IMR-90 (cell line): ENCODE measurements around the gene ZBTB47. TPM values are rescaled to one million over a fixed set of nuclear protein-coding genes. Genes with fewer than 3 reads are reported as not detected.
A peak's percentile ranks its signal among the peaks of the same experiment; 100 is the strongest.

Source experiments
- ATAC-seq: fragments of 200-7000 bp; cut with Tn5 transposase; 2 replicates; pipeline ENCODE4 v1.9.1; 2020; ENCODE audit warnings: low read depth, mild to moderate bottlenecking, moderate library complexity
- BruUV-seq: library from RNA; stranded (reverse); fragments of 400-500 nt; replicated peaks from 2 replicates; lab custom pipeline; 2021; lab: Mats Ljungman, UMichigan
- CTCF ChIA-PET: fragments of 300-600 bp; formaldehyde crosslinking; extraction: SDS; loops from one replicate; lab custom pipeline; 2021; ENCODE audit warnings: antibody characterized with exemption; lab: Yijun Ruan, JAX
- POLR2A ChIA-PET: fragments of 300-600 bp; sonication (Branson Sonifier 250); formaldehyde crosslinking; loops from one replicate; lab custom pipeline; 2022; ENCODE audit warnings: antibody characterized with exemption; ENCODE audit not compliant: unreplicated experiment; lab: Charles Lee
- DNase-seq: peaks from one replicate; pipeline ENCODE4 v3.0.0; 2013
- H2AFZ ChIP-seq: replicated peaks from 2 replicates; pipeline ENCODE3; 2013; ENCODE audit warnings: low read length, mild to moderate bottlenecking; ENCODE audit not compliant: poor library complexity
- H2AK5ac ChIP-seq: 2 replicates; pipeline ENCODE4 v1.6.1; 2013; ENCODE audit warnings: low read depth, low read length, inconsistent platforms
- H2AK9ac ChIP-seq: replicated peaks from 2 replicates; pipeline ENCODE3; 2013; ENCODE audit warnings: mild to moderate bottlenecking, low read depth, low read length, moderate library complexity; ENCODE audit not compliant: poor library complexity
- H2BK120ac ChIP-seq: 2 replicates; pipeline ENCODE4 v1.6.1; 2013; ENCODE audit warnings: low read depth, low read length, inconsistent platforms
- H2BK15ac ChIP-seq: 3 replicates; pipeline ENCODE4 v1.6.1; 2013; ENCODE audit warnings: low read depth, low read length, inconsistent platforms
- H2BK20ac ChIP-seq: 2 replicates; pipeline ENCODE4 v1.6.1; 2013; ENCODE audit warnings: low read depth, mild to moderate bottlenecking, inconsistent platforms, low read length, moderate library complexity
- H2BK5ac ChIP-seq: 2 replicates; pipeline ENCODE4 v1.6.1; 2013; ENCODE audit warnings: mild to moderate bottlenecking, low read depth, low read length, inconsistent platforms; ENCODE audit not compliant: poor library complexity, severe bottlenecking
- H3K14ac ChIP-seq: replicated peaks from 2 replicates; pipeline ENCODE4 v1.6.1; 2013; ENCODE audit warnings: low read depth, low read length, inconsistent platforms
- H3K18ac ChIP-seq: 2 replicates; pipeline ENCODE4 v1.6.1; 2013; ENCODE audit warnings: low read depth, low read length, control low read depth
- H3K23ac ChIP-seq: 2 replicates; pipeline ENCODE4 v1.6.1; 2013; ENCODE audit warnings: low read depth, low read length, inconsistent platforms
- H3K27ac ChIP-seq: 2 replicates; pipeline ENCODE4 v1.5.1; 2013; ENCODE audit warnings: mild to moderate bottlenecking, control low read depth, low read length; ENCODE audit not compliant: insufficient read depth
- H3K27me3 ChIP-seq: 2 replicates; pipeline ENCODE4 v1.6.1; 2013; ENCODE audit warnings: low read length; ENCODE audit not compliant: control insufficient read depth, insufficient read depth
- H3K36me3 ChIP-seq: 2 replicates; pipeline ENCODE4 v1.6.1; 2013; ENCODE audit warnings: low read length, mixed read lengths; ENCODE audit not compliant: control insufficient read depth, insufficient read depth
- H3K4ac ChIP-seq: 2 replicates; pipeline ENCODE4 v1.6.1; 2013; ENCODE audit warnings: low read depth, low read length, inconsistent platforms
- H3K4me1 ChIP-seq: 2 replicates; pipeline ENCODE4 v1.6.1; 2013; ENCODE audit warnings: low read length, mixed read lengths; ENCODE audit not compliant: control insufficient read depth, insufficient read depth
- H3K4me2 ChIP-seq: 2 replicates; pipeline ENCODE4 v1.6.1; 2013; ENCODE audit warnings: low read depth, mild to moderate bottlenecking, control low read depth, low read length, moderate library complexity
- H3K4me3 ChIP-seq: 2 replicates; pipeline ENCODE4 v1.5.1; 2013; ENCODE audit warnings: low read depth, mild to moderate bottlenecking, control low read depth, low read length, moderate library complexity; ENCODE audit not compliant: insufficient read depth
- H3K56ac ChIP-seq: 2 replicates; pipeline ENCODE4 v1.6.1; 2013; ENCODE audit warnings: low read length, inconsistent platforms; ENCODE audit not compliant: insufficient read depth; ENCODE audit errors: extremely low read depth
- H3K79me1 ChIP-seq, 2 experiments: 2 replicates each; pipeline ENCODE4 v1.6.1; 2013; ENCODE audit warnings: low read length in 2 of 2, inconsistent platforms in 1 of 2, low read depth in 1 of 2
- H3K9ac ChIP-seq: 2 replicates; pipeline ENCODE4 v1.6.1; 2013; ENCODE audit warnings: low read depth, low read length, control low read depth
- H3K9me1 ChIP-seq: 2 replicates; pipeline ENCODE4 v1.6.1; 2013; ENCODE audit warnings: low read length, inconsistent platforms; ENCODE audit not compliant: insufficient read depth
- H3K9me3 ChIP-seq: 2 replicates; pipeline ENCODE4 v1.6.1; 2013; ENCODE audit warnings: low read length; ENCODE audit not compliant: control insufficient read depth, insufficient read depth
- H4K20me1 ChIP-seq: 2 replicates; pipeline ENCODE4 v1.6.1; 2013; ENCODE audit warnings: low read length, inconsistent platforms; ENCODE audit not compliant: insufficient read depth
- H4K5ac ChIP-seq: 2 replicates; pipeline ENCODE4 v1.6.1; 2013; ENCODE audit warnings: mild to moderate bottlenecking, low read depth, low read length, control low read depth
- H4K8ac ChIP-seq, 2 experiments: 2 replicates each; pipeline ENCODE4 v1.6.1; 2013; ENCODE audit warnings: low read depth in 2 of 2, low read length in 2 of 2, control low read depth in 1 of 2, inconsistent platforms in 1 of 2
- H4K91ac ChIP-seq: 2 replicates; pipeline ENCODE4 v1.6.1; 2013; ENCODE audit warnings: low read depth, low read length, inconsistent platforms; ENCODE audit not compliant: insufficient read depth
- CHD1 ChIP-seq: IDR thresholded peaks from 2 replicates; pipeline ENCODE4 v1.6.1; 2012; ENCODE audit warnings: low read depth, low read length, improper control_type of control experiment
- FOS ChIP-seq: fragments of 150-350 bp; IDR thresholded peaks from 2 replicates; pipeline ENCODE4 v1.6.1; 2016; ENCODE audit warnings: low read depth, low read length
- MAFK ChIP-seq: IDR thresholded peaks from 2 replicates; pipeline ENCODE4 v1.6.1; 2012; ENCODE audit warnings: low read depth, low read length, improper control_type of control experiment
- MXI1 ChIP-seq: IDR thresholded peaks from 2 replicates; pipeline ENCODE4 v1.6.1; 2012; ENCODE audit warnings: low read depth, mild to moderate bottlenecking, low read length, moderate library complexity, borderline replicate concordance
- NFE2L2 ChIP-seq: fragments of 150-350 bp; IDR thresholded peaks from 2 replicates; pipeline ENCODE4 v1.6.1; 2016; ENCODE audit warnings: low read depth, mild to moderate bottlenecking, low read length
- RFX5 ChIP-seq: IDR thresholded peaks from 2 replicates; pipeline ENCODE4 v1.8.0; 2012; ENCODE audit warnings: low read depth, mild to moderate bottlenecking, low read length, moderate library complexity
- USF2 ChIP-seq: fragments of 150-350 bp; IDR thresholded peaks from 2 replicates; pipeline ENCODE4 v1.6.1; 2017; ENCODE audit warnings: mild to moderate bottlenecking, antibody characterized with exemption, low read length, low read depth
- WGBS, 2 experiments: methylation state at CpG; one replicate each; pipeline versions ENCODE4 v1.1.5 to v1.1.7; 2013; ENCODE audit warnings: missing lambda C conversion rate in 2 of 2; ENCODE audit not compliant: insufficient read length in 1 of 2; ENCODE audit errors: extremely low coverage in 2 of 2; 5-methylcytosine and 5-hydroxymethylcytosine counted together
- dilution Hi-C: fragments of 300-500 bp; cut with HindIII; formaldehyde crosslinking; loops from one replicate; pipeline ENCODE4 v1.14.3; 2018; ENCODE audit warnings: low sequenced_read_pairs; ENCODE audit not compliant: unreplicated experiment
- in situ Hi-C: fragments of 300-500 bp; cut with MboI; formaldehyde crosslinking; loops from 3 replicates; pipeline ENCODE4 v1.14.3; 2019; ENCODE audit warnings: low sequenced_read_pairs, inconsistent platforms, mixed read lengths
- intact Hi-C: fragments of 100-400 bp; cut with micrococcal nuclease; formaldehyde crosslinking; loops from 2 replicates; pipeline ENCODE4 v1.10.0; 2022
- polyA plus RNA-seq, 3 experiments: library from polyadenylated mRNA; depleted of rRNA; stranded (reverse); fragments of >200 nt; gene quantifications; 2 replicates each; pipeline ENCODE4 v1.2.3, GENCODE V29; 2012; ENCODE audit warnings: low replicate concordance in 1 of 3
- total RNA-seq: library from RNA; depleted of rRNA; stranded (reverse); fragments of >200 nt; gene quantifications from 2 replicates; pipeline ENCODE4 v1.2.3, GENCODE V29; 2012
- TF ChIP-seq, protein P1 (sequence below): conservative IDR thresholded peaks from 2 replicates; pipeline ENCODE4 v1.5.1; 2012; ENCODE audit warnings: mild to moderate bottlenecking, low read depth, low read length, improper control_type of control experiment
- TF ChIP-seq, protein P2 (sequence below): fragments of 150-350 bp; IDR thresholded peaks from 2 replicates; pipeline ENCODE4 v1.6.1; 2016; ENCODE audit warnings: low read depth, mild to moderate bottlenecking, low read length, moderate library complexity, borderline replicate concordance

Gene ZBTB47
- total and polyA plus RNA-seq, 2 of the 4 experiments (the other 2 are of a cell fraction), result 10.9 to 16.8 TPM

GRCh38 chr3:42659451-42660130 lies 6.1 kb downstream of the ZBTB47 start:
- ATAC-seq, result no peak
- H3K56ac ChIP-seq, result no peak overlapping the region
- H3K4me3 ChIP-seq, result no peak overlapping the region
- ChIA-PET POLR2A (no interaction called here), CTCF (no interaction called here)
- H4K91ac ChIP-seq, result no peak overlapping the region
- peaks cover 12 to 48% of the 10 kb centered on the region in 2 experiments for H3K79me1 ChIP-seq
- H3K9me3 ChIP-seq, result no peaks in the 10 kb centered on the region
- in situ Hi-C loops (no loop called here), intact Hi-C loops (loop anchor here (5.0 kb wide), 1 partner anchor 567 kb away; the partner anchor contains the start of gene TRAK1), dilution Hi-C loops (no loop called here)
- no peak overlapping the region for H2BK120ac ChIP-seq
- H3K27me3 ChIP-seq, result no peaks in the 10 kb centered on the region
- H2BK15ac ChIP-seq, result no peak overlapping the region
- H4K8ac ChIP-seq, result no peak overlapping the region
- 94% methylated on average over 9 of the region's 25 CpGs; no CpG with 5 or more reads in 1 of the 2 experiments for WGBS, 2 experiments
- no peak overlapping the region for H3K18ac ChIP-seq
- no peak overlapping the region for H2BK5ac ChIP-seq
- peaks cover 30% of the 10 kb centered on the region for H4K20me1 ChIP-seq
- H3K14ac ChIP-seq, result no peak overlapping the region
- H2BK20ac ChIP-seq, result no peak overlapping the region
- H3K27ac ChIP-seq, result no peak overlapping the region
- H3K9me1 ChIP-seq, result peaks cover 31% of the 10 kb centered on the region
- peak overlapping the region; percentile 9 for H2AFZ ChIP-seq
- no peak overlapping the region for H3K4me2 ChIP-seq
- H3K36me3 ChIP-seq, result peaks cover 21% of the 10 kb centered on the region; the same call in 1 of the 2 replicates
- no peak for DNase-seq
- no peak overlapping the region for H3K23ac ChIP-seq
- H2AK9ac ChIP-seq, result peak overlapping the region; percentile 1
- no TSS peak for BruUV-seq
- H3K4ac ChIP-seq, result no peak overlapping the region
- H3K4me1 ChIP-seq, result peaks cover 13% of the 10 kb centered on the region
- TF ChIP-seq MXI1, result no peak
- no peak for TF ChIP-seq USF2
- TF ChIP-seq MAFK, result no peak
- TF ChIP-seq NFE2L2, result no peak
- no peak for TF ChIP-seq CHD1
- TF ChIP-seq FOS, result no peak
- TF ChIP-seq, protein P1, sequence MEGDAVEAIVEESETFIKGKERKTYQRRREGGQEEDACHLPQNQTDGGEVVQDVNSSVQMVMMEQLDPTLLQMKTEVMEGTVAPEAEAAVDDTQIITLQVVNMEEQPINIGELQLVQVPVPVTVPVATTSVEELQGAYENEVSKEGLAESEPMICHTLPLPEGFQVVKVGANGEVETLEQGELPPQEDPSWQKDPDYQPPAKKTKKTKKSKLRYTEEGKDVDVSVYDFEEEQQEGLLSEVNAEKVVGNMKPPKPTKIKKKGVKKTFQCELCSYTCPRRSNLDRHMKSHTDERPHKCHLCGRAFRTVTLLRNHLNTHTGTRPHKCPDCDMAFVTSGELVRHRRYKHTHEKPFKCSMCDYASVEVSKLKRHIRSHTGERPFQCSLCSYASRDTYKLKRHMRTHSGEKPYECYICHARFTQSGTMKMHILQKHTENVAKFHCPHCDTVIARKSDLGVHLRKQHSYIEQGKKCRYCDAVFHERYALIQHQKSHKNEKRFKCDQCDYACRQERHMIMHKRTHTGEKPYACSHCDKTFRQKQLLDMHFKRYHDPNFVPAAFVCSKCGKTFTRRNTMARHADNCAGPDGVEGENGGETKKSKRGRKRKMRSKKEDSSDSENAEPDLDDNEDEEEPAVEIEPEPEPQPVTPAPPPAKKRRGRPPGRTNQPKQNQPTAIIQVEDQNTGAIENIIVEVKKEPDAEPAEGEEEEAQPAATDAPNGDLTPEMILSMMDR, result no peak
- TF ChIP-seq, protein P2, sequence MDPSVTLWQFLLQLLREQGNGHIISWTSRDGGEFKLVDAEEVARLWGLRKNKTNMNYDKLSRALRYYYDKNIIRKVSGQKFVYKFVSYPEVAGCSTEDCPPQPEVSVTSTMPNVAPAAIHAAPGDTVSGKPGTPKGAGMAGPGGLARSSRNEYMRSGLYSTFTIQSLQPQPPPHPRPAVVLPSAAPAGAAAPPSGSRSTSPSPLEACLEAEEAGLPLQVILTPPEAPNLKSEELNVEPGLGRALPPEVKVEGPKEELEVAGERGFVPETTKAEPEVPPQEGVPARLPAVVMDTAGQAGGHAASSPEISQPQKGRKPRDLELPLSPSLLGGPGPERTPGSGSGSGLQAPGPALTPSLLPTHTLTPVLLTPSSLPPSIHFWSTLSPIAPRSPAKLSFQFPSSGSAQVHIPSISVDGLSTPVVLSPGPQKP, result no peak
- no peak for TF ChIP-seq RFX5
- H4K5ac ChIP-seq, result no peak overlapping the region
- H2AK5ac ChIP-seq, result no peak overlapping the region
- no peak overlapping the region for H3K9ac ChIP-seq
